GM13976 (cell line): Measurements from ENCODE around the gene C2orf49.

Experiments used
- DNase-seq: peaks from one replicate; pipeline ENCODE4 v3.0.0; 2012; ENCODE audit warnings: low spot score
- CTCF ChIP-seq: IDR thresholded peaks from 2 replicates; pipeline ENCODE4 v1.5.1; 2012; ENCODE audit warnings: borderline replicate concordance, mild to moderate bottlenecking; ENCODE audit not compliant: insufficient read depth; ENCODE audit errors: extremely low read depth, missing control alignments, control extremely low read depth
- in situ Hi-C: fragments of 300-500 bp; cut with MboI; formaldehyde crosslinking; loops from one replicate; pipeline ENCODE4 v1.12.0; 2022; ENCODE audit warnings: low sequenced_read_pairs, mixed read lengths, inconsistent platforms; ENCODE audit not compliant: unreplicated experiment

C2orf49 gene

GRCh38 chr2:105294844-105295481 lies 42.4 kb upstream of the C2orf49 start:
- in situ Hi-C loops, result no loop called here
- TF ChIP-seq CTCF, result peak; percentile 39
- DNase-seq, result peak; percentile 61

GRCh38 chr2:105296017-105296611 lies 41.2 kb upstream of the C2orf49 start:
- TF ChIP-seq CTCF, result no peak
- in situ Hi-C loops, result no loop called here
- DNase-seq, result no peak

DNA sequence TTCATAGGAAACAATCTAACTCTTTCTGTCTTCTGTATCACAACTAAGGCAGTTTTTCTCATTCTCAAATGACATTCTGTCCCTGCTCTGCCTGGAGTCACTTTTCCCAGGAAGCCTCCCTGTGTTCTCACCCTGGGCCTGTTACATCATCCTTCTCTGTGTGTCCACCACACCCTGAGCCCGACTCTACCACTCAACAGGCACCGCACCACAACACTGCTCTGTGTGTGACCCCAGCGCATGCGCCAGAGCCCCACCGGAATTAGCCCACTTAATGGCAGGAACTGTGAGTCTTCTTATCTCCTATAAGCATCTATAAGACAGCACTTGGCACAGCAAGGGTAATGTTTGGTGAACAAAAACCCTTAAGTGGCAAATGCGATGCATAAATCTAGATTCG lies 40.1 kb upstream of the C2orf49 start:
- in situ Hi-C loops, result no loop called here
- no peak for TF ChIP-seq CTCF
- DNase-seq, result no peak

GRCh38 chr2:105298017-105298416 lies 39.3 kb upstream of the C2orf49 start:
- in situ Hi-C loops, result no loop called here
- no peak for TF ChIP-seq CTCF
- DNase-seq, result no peak

GRCh38 chr2:105299290-105299689 lies 38.0 kb upstream of the C2orf49 start:
- in situ Hi-C loops, result no loop called here
- TF ChIP-seq CTCF, result no peak
- no peak for DNase-seq

- TF ChIP-seq CTCF, result no peak
- in situ Hi-C loops, result no loop called here
- no peak for DNase-seq
Observed at GRCh38 chr2:105301646-105302045, 35.7 kb upstream of the C2orf49 start.

- in situ Hi-C loops, result no loop called here
- TF ChIP-seq CTCF, result no peak
- DNase-seq, result no peak
Observed at GRCh38 chr2:105307146-105307545, 30.2 kb upstream of the C2orf49 start.
